Endothelial cell of umbilical vein (primary cell): ENCODE measurements around the gene KIAA1549. TPM values are rescaled to one million over a fixed set of nuclear protein-coding genes. Genes with fewer than 3 reads are reported as not detected.

ENCODE experiments used
- BruUV-seq: library from RNA; stranded (reverse); fragments of 400-500 nt; replicated peaks from 2 replicates; lab custom pipeline; 2021; lab: Mats Ljungman, UMichigan
- CTCF ChIA-PET: fragments of 300-600, 350-600 bp; sonication (Branson Sonifier 250); formaldehyde crosslinking; loops from one replicate; lab custom pipeline; 2021; ENCODE audit warnings: antibody characterized with exemption, inconsistent platforms; lab: Charles Lee
- POLR2A ChIA-PET: fragments of 300-600, 350-600 bp; sonication (Branson Sonifier 250); formaldehyde crosslinking; loops from one replicate; lab custom pipeline; 2021; ENCODE audit warnings: antibody characterized with exemption, inconsistent platforms; lab: Charles Lee
- DNase-seq: peaks from one replicate; pipeline ENCODE4 v3.0.0-alpha.2; 2011; ENCODE audit warnings: low read depth, low spot score
- FAIRE-seq: peaks from 2 replicates; lab custom pipeline; 2011; peaks lifted over from hg19 to GRCh38; lab: Jason Lieb, UNC
- H2AFZ ChIP-seq: 2 replicates; pipeline ENCODE4 v1.6.0; 2012; ENCODE audit warnings: low read depth, low read length, control low read depth, inconsistent platforms
- H3K27ac ChIP-seq: 2 replicates; pipeline ENCODE4 v1.5.1; 2011; ENCODE audit warnings: low read depth, mild to moderate bottlenecking, control low read depth, low read length, moderate library complexity; ENCODE audit not compliant: insufficient read depth
- H3K27me3 ChIP-seq, 2 experiments: 2 replicates each; pipeline versions ENCODE4 v1.6.0 to v1.6.1; 2011; ENCODE audit warnings: low read length in 2 of 2, mixed read lengths in 1 of 2; ENCODE audit not compliant: control insufficient read depth in 2 of 2, insufficient read depth in 2 of 2
- H3K36me3 ChIP-seq, 2 experiments: 2 replicates in 1 of 2; 3 replicates in 1 of 2; pipeline ENCODE4 v1.5.1; 2011; ENCODE audit warnings: low read length in 2 of 2, mild to moderate bottlenecking in 1 of 2, moderate library complexity in 1 of 2; ENCODE audit not compliant: control insufficient read depth in 2 of 2, insufficient read depth in 2 of 2; ENCODE audit errors: extremely low read depth in 1 of 2
- H3K4me1 ChIP-seq: 3 replicates; pipeline ENCODE4 v1.5.1; 2011; ENCODE audit warnings: mild to moderate bottlenecking, low read length; ENCODE audit not compliant: control insufficient read depth, insufficient read depth; ENCODE audit errors: extremely low read depth
- H3K4me2 ChIP-seq: 2 replicates; pipeline ENCODE4 v1.6.1; 2011; ENCODE audit warnings: low read length, control low read depth, mixed read lengths; ENCODE audit not compliant: insufficient read depth
- H3K4me3 ChIP-seq, 3 experiments: fragments of 200-600 bp in 1 of 3; sonication (generic), shearing (Covaris generic) in 1 of 3; replicated peaks in 1 of 3; 2 replicates each; pipeline ENCODE4 v1.5.1; 2011 to 2016; ENCODE audit warnings: control low read depth in 3 of 3, low read length in 3 of 3, mild to moderate bottlenecking in 2 of 3, inconsistent platforms in 1 of 3, low read depth in 1 of 3, moderate library complexity in 1 of 3; ENCODE audit not compliant: insufficient read depth in 1 of 3
- H3K79me2 ChIP-seq: 2 replicates; pipeline ENCODE4 v1.6.0; 2012; ENCODE audit warnings: low read length, inconsistent platforms; ENCODE audit not compliant: control insufficient read depth, insufficient read depth
- H3K9ac ChIP-seq: replicated peaks from 2 replicates; pipeline ENCODE3; 2011; ENCODE audit warnings: low read length, control low read depth; ENCODE audit not compliant: insufficient read depth; ENCODE audit errors: extremely low read depth
- H3K9me1 ChIP-seq: replicated peaks from 3 replicates; pipeline ENCODE4 v1.6.0; 2011; ENCODE audit warnings: mild to moderate bottlenecking, low read length; ENCODE audit not compliant: control insufficient read depth, insufficient read depth; ENCODE audit errors: extremely low read depth
- H3K9me3 ChIP-seq: replicated peaks from 2 replicates; pipeline ENCODE4 v1.5.1; 2012; ENCODE audit warnings: low read length, inconsistent platforms; ENCODE audit not compliant: control insufficient read depth, insufficient read depth
- H4K20me1 ChIP-seq: replicated peaks from 2 replicates; pipeline ENCODE3; 2011; ENCODE audit warnings: mild to moderate bottlenecking, low read length; ENCODE audit not compliant: control insufficient read depth, insufficient read depth; ENCODE audit errors: extremely low read depth
- CTCF ChIP-seq, 2 donors: IDR thresholded peaks; 1 replicate in 1 of 2; 2 replicates in 1 of 2; pipeline ENCODE4 v1.5.1; 2011; ENCODE audit warnings: low read length in 2 of 2, mild to moderate bottlenecking in 2 of 2, moderate library complexity in 2 of 2, control low read depth in 1 of 2, inconsistent platforms in 1 of 2, low read depth in 1 of 2; ENCODE audit not compliant: insufficient read depth in 1 of 2; ENCODE audit errors: extremely low read depth in 1 of 2
- EZH2 ChIP-seq: IDR thresholded peaks from 2 replicates; pipeline ENCODE4 v1.6.1; 2012; ENCODE audit warnings: borderline replicate concordance, low read depth, mild to moderate bottlenecking, moderate library complexity, low read length, inconsistent platforms; ENCODE audit not compliant: severe bottlenecking
- FOS ChIP-seq: IDR thresholded peaks from 2 replicates; pipeline ENCODE4 v1.6.1; 2011; ENCODE audit warnings: mild to moderate bottlenecking, low read length, moderate library complexity, borderline replicate concordance; ENCODE audit not compliant: insufficient read depth
- GATA2 ChIP-seq: IDR thresholded peaks from 2 replicates; pipeline ENCODE4 v1.7.0; 2011; ENCODE audit warnings: low read depth, mild to moderate bottlenecking, moderate library complexity, mixed read lengths, low read length; ENCODE audit not compliant: insufficient read length, insufficient read depth
- JUN ChIP-seq: IDR thresholded peaks from 2 replicates; pipeline ENCODE4 v1.6.1; 2011; ENCODE audit warnings: borderline replicate concordance, low read depth; ENCODE audit not compliant: insufficient read length, insufficient read depth
- MAX ChIP-seq: IDR thresholded peaks from 2 replicates; pipeline ENCODE4 v1.6.1; 2011; ENCODE audit not compliant: insufficient read depth, insufficient read length
- MYC ChIP-seq: IDR thresholded peaks from one replicate; pipeline ENCODE4 v1.6.1; 2011; ENCODE audit warnings: mild to moderate bottlenecking, low read depth, low read length
- POLR2A ChIP-seq: IDR thresholded peaks from 2 replicates; pipeline ENCODE4 v1.6.1; 2012; ENCODE audit warnings: low read depth, mild to moderate bottlenecking, control low read depth, low read length
- POLR2AphosphoS5 ChIP-seq: IDR thresholded peaks from 2 replicates; pipeline ENCODE4 v1.6.1; 2012; ENCODE audit warnings: low read depth, mild to moderate bottlenecking, control low read depth, low read length, moderate library complexity; ENCODE audit not compliant: insufficient read depth
- dilution Hi-C: fragments of 300-500 bp; cut with MboI; formaldehyde crosslinking; loops from one replicate; pipeline ENCODE4 v1.15.0; 2019; ENCODE audit warnings: low sequenced_read_pairs; ENCODE audit not compliant: extremely low pct_ligation_motif_present
- intact Hi-C: fragments of 100-400 bp; cut with micrococcal nuclease; formaldehyde crosslinking; loops from one replicate; pipeline ENCODE4 v1.10.0; 2022
- polyA plus RNA-seq, 4 experiments: library from polyadenylated mRNA; depleted of rRNA in 3 of 4; stranded (reverse) in 3 of 4; unstranded in 1 of 4; fragments of >200 nt; gene quantifications; 2 replicates each; pipeline versions ENCODE4 v1.2.1 to v1.2.3, GENCODE V29; 2011 to 2012; ENCODE audit warnings: missing spikeins in 1 of 4
- total RNA-seq: library from RNA; stranded (reverse); gene quantifications from 2 replicates; pipeline ENCODE4 v1.2.3, GENCODE V29; 2021

The KIAA1549 gene
- total and polyA plus RNA-seq, 2 donors (not counting 3 experiments of a cell fraction or from before 2014, with no cell fraction given), result 4.6 to 10.9 TPM

GRCh38 chr7:138964624-138965436 is 16.4 kb downstream of the KIAA1549 start:
- H3K79me2 ChIP-seq, result peaks cover 32% of the 10 kb centered on the region
- H3K27me3 ChIP-seq, result no peaks in the 10 kb centered on the region
- no peaks in the 10 kb centered on the region for H3K9me1 ChIP-seq
- BruUV-seq, result no TSS peak
- H3K4me2 ChIP-seq, result no peak overlapping the region
- H3K4me1 ChIP-seq, result peaks cover 10% of the 10 kb centered on the region
- DNase-seq, result no peak
- POLR2A ChIA-PET, result no interaction called here
- H3K9me3 ChIP-seq, result no peaks in the 10 kb centered on the region
- CTCF ChIA-PET, result interaction anchor here (0.9 to 1.2 kb wide), 2 partner anchors 13 to 78 kb away, joined by 3 read pairs; no protein-coding TSS in a partner anchor
- H3K4me3 ChIP-seq, result no peak overlapping the region
- no peak overlapping the region for H2AFZ ChIP-seq
- no peaks in the 10 kb centered on the region for H3K36me3 ChIP-seq
- H3K27ac ChIP-seq, result no peak overlapping the region
- no peaks in the 10 kb centered on the region for H4K20me1 ChIP-seq
- dilution Hi-C loops, result no loop called here
- no peak overlapping the region for H3K9ac ChIP-seq
- FAIRE-seq, result peak; percentile 47
- TF ChIP-seq CTCF (IDR thresholded peaks at IDR 0.05; ENCODE audit: extremely low read depth in 1 of 2, insufficient read depth in 1 of 2, low read depth in 1 of 2, low read length in 2 of 2), result no peak
- no peak for TF ChIP-seq FOS
- TF ChIP-seq EZH2, result no peak
- no peak for TF ChIP-seq JUN
- TF ChIP-seq MYC, result no peak
- TF ChIP-seq POLR2A, result no peak
- TF ChIP-seq POLR2AphosphoS5, result no peak
- no peak for TF ChIP-seq GATA2
- no peak for TF ChIP-seq MAX
- intact Hi-C loops, result no loop called here
